H9 (cell line): ENCODE measurements around the gene RAI1. TPM values are rescaled to one million over a fixed set of nuclear protein-coding genes. Genes with fewer than 3 reads are reported as not detected.
A peak's percentile ranks its signal among the peaks of the same experiment; 100 is the strongest.

Experiments used
- DNase-seq: peaks from one replicate; pipeline ENCODE4 v3.0.0-alpha.2; 2017
- H2AFZ ChIP-seq: one replicate; pipeline ENCODE4 v1.6.1; 2013; ENCODE audit warnings: mild to moderate bottlenecking, low read length, control low read depth, moderate library complexity
- H2AK5ac ChIP-seq: 2 replicates; pipeline ENCODE4 v1.6.1; 2013; ENCODE audit warnings: low read length, control low read depth, mixed read lengths; ENCODE audit not compliant: insufficient read length
- H2BK120ac ChIP-seq: one replicate; pipeline ENCODE4 v1.6.1; 2013; ENCODE audit warnings: low read depth, mild to moderate bottlenecking, low read length, control low read depth, inconsistent platforms; ENCODE audit not compliant: poor library complexity, severe bottlenecking
- H2BK12ac ChIP-seq: 2 replicates; pipeline ENCODE4 v1.6.1; 2013; ENCODE audit warnings: low read length, control low read depth, mixed read lengths, low read depth; ENCODE audit not compliant: insufficient read length
- H2BK15ac ChIP-seq: 2 replicates; pipeline ENCODE4 v1.6.1; 2013; ENCODE audit warnings: low read depth, low read length, control low read depth
- H2BK20ac ChIP-seq: one replicate; pipeline ENCODE4 v1.6.1; 2013; ENCODE audit warnings: low read depth, mild to moderate bottlenecking, low read length, control low read depth, inconsistent platforms; ENCODE audit not compliant: poor library complexity, severe bottlenecking
- H2BK5ac ChIP-seq: 2 replicates; pipeline ENCODE4 v1.6.1; 2013; ENCODE audit warnings: low read length, control low read depth, mixed read lengths; ENCODE audit not compliant: insufficient read length
- H3K14ac ChIP-seq: 2 replicates; pipeline ENCODE4 v1.6.1; 2013; ENCODE audit warnings: low read length, control low read depth; ENCODE audit not compliant: insufficient read depth
- H3K18ac ChIP-seq: 2 replicates; pipeline ENCODE4 v1.6.1; 2013; ENCODE audit warnings: low read depth, mild to moderate bottlenecking, mixed read lengths, low read length, control low read depth; ENCODE audit not compliant: insufficient read length
- H3K23ac ChIP-seq: 2 replicates; pipeline ENCODE4 v1.6.1; 2013; ENCODE audit warnings: low read length, control low read depth, mixed read lengths, low read depth; ENCODE audit not compliant: insufficient read length
- H3K23me2 ChIP-seq: 2 replicates; pipeline ENCODE4 v1.6.1; 2013; ENCODE audit warnings: low read depth, mild to moderate bottlenecking, mixed read lengths, low read length, control low read depth; ENCODE audit not compliant: insufficient read length, poor library complexity, severe bottlenecking
- H3K27ac ChIP-seq: 2 replicates; pipeline ENCODE4 v1.5.1; 2013; ENCODE audit warnings: low read length, control low read depth, mixed read lengths, low read depth; ENCODE audit not compliant: insufficient read length
- H3K27me3 ChIP-seq: 2 replicates; pipeline ENCODE4 v1.6.1; 2013; ENCODE audit warnings: low read length, control low read depth, inconsistent platforms; ENCODE audit not compliant: insufficient read depth
- H3K4ac ChIP-seq: 2 replicates; pipeline ENCODE4 v1.6.1; 2013; ENCODE audit warnings: low read depth, mild to moderate bottlenecking, control low read depth, inconsistent platforms, low read length, moderate library complexity
- H3K4me1 ChIP-seq: 2 replicates; pipeline ENCODE4 v1.6.1; 2013; ENCODE audit warnings: low read length, control low read depth, inconsistent platforms; ENCODE audit not compliant: insufficient read depth
- H3K4me2 ChIP-seq: 2 replicates; pipeline ENCODE4 v1.6.1; 2013; ENCODE audit warnings: low read length, control low read depth, mixed read lengths; ENCODE audit not compliant: insufficient read length, insufficient read depth
- H3K56ac ChIP-seq: 2 replicates; pipeline ENCODE4 v1.6.1; 2013; ENCODE audit warnings: low read depth, mild to moderate bottlenecking, mixed read lengths, low read length, control low read depth; ENCODE audit not compliant: insufficient read length
- H3K79me1 ChIP-seq: 2 replicates; pipeline ENCODE4 v1.6.1; 2013; ENCODE audit warnings: low read depth, mild to moderate bottlenecking, moderate library complexity, low read length, control low read depth, inconsistent platforms; ENCODE audit not compliant: insufficient read depth, poor library complexity, severe bottlenecking
- H3K79me2 ChIP-seq: 2 replicates; pipeline ENCODE4 v1.6.1; 2013; ENCODE audit warnings: low read length, control low read depth, inconsistent platforms; ENCODE audit not compliant: insufficient read depth
- H3K9ac ChIP-seq: 2 replicates; pipeline ENCODE4 v1.6.1; 2013; ENCODE audit warnings: low read length, control low read depth, mixed read lengths; ENCODE audit not compliant: insufficient read length; ENCODE audit errors: extremely low read depth
- H3K9me3 ChIP-seq: one replicate; pipeline ENCODE4 v1.6.1; 2013; ENCODE audit warnings: low read depth, low read length, inconsistent platforms; ENCODE audit not compliant: control insufficient read depth
- H3T11ph ChIP-seq: one replicate; pipeline ENCODE4 v1.6.1; 2013; ENCODE audit warnings: mild to moderate bottlenecking, low read length, control low read depth, inconsistent platforms
- H4K20me1 ChIP-seq: one replicate; pipeline ENCODE4 v1.6.1; 2013; ENCODE audit not compliant: control insufficient read depth, insufficient read length, insufficient read depth
- H4K5ac ChIP-seq: 2 replicates; pipeline ENCODE4 v1.6.1; 2013; ENCODE audit warnings: low read depth, mild to moderate bottlenecking, mixed read lengths, low read length, control low read depth; ENCODE audit not compliant: insufficient read length
- H4K8ac ChIP-seq: replicated peaks from 2 replicates; pipeline ENCODE4 v1.6.1; 2013; ENCODE audit warnings: low read length, control low read depth, mixed read lengths, low read depth; ENCODE audit not compliant: insufficient read length
- H4K91ac ChIP-seq: 2 replicates; pipeline ENCODE4 v1.6.1; 2013; ENCODE audit warnings: low read depth, mild to moderate bottlenecking, moderate library complexity, mixed read lengths, low read length, control low read depth; ENCODE audit not compliant: insufficient read length
- H3K27ac Mint-ChIP-seq, 3 experiments: 2 replicates in 2 of 3; 3 replicates in 1 of 3; pipeline ENCODE4 v1.8.0; 2020 to 2021; ENCODE audit warnings: mixed read lengths in 3 of 3, mild to moderate bottlenecking in 1 of 3, moderate library complexity in 1 of 3
- H3K27me3 Mint-ChIP-seq: 2 replicates; pipeline ENCODE4 v1.8.0; 2021; ENCODE audit warnings: low read depth, mild to moderate bottlenecking, moderate library complexity, mixed read lengths
- H3K36me3 Mint-ChIP-seq, 3 experiments: 2 replicates in 2 of 3; 3 replicates in 1 of 3; pipeline ENCODE4 v1.8.0; 2020 to 2021; ENCODE audit warnings: low read depth in 3 of 3, mixed read lengths in 3 of 3; ENCODE audit not compliant: insufficient read depth in 1 of 3
- H3K4me1 Mint-ChIP-seq, 2 experiments: 2 replicates each; pipeline ENCODE4 v1.8.0; 2020; ENCODE audit warnings: mixed read lengths in 2 of 2
- H3K4me3 Mint-ChIP-seq, 2 experiments: 2 replicates in 1 of 2; 3 replicates in 1 of 2; pipeline ENCODE4 v1.8.0; 2020 to 2021; ENCODE audit warnings: mild to moderate bottlenecking in 2 of 2, mixed read lengths in 2 of 2, moderate library complexity in 1 of 2
- H3K9me3 Mint-ChIP-seq, 2 experiments: 2 replicates in 1 of 2; 3 replicates in 1 of 2; pipeline ENCODE4 v1.8.0; 2020; ENCODE audit warnings: mild to moderate bottlenecking in 2 of 2, mixed read lengths in 2 of 2, moderate library complexity in 1 of 2
- CTCF ChIP-seq: fragments of 200-600 bp; sonication (generic); conservative IDR thresholded peaks from 3 replicates; pipeline ENCODE4 v1.8.0; 2021; ENCODE audit warnings: antibody characterized with exemption, mild to moderate bottlenecking
- WGBS: extraction: QIAGEN DNeasy Blood & Tissue Kit; methylation state at CpG from one replicate; pipeline ENCODE4 v1.1.7; 2013; ENCODE audit warnings: missing lambda C conversion rate, low lambda C conversion rate, mixed read lengths; ENCODE audit not compliant: insufficient read length; ENCODE audit errors: extremely low coverage; 5-methylcytosine and 5-hydroxymethylcytosine counted together
- total RNA-seq: library from RNA; stranded (reverse); gene quantifications from 2 replicates; pipeline ENCODE4 v1.2.1, GENCODE V29; 2021

The RAI1 gene
- total RNA-seq, 1 experiment from 2014 or later: 1.5 TPM

DNA sequence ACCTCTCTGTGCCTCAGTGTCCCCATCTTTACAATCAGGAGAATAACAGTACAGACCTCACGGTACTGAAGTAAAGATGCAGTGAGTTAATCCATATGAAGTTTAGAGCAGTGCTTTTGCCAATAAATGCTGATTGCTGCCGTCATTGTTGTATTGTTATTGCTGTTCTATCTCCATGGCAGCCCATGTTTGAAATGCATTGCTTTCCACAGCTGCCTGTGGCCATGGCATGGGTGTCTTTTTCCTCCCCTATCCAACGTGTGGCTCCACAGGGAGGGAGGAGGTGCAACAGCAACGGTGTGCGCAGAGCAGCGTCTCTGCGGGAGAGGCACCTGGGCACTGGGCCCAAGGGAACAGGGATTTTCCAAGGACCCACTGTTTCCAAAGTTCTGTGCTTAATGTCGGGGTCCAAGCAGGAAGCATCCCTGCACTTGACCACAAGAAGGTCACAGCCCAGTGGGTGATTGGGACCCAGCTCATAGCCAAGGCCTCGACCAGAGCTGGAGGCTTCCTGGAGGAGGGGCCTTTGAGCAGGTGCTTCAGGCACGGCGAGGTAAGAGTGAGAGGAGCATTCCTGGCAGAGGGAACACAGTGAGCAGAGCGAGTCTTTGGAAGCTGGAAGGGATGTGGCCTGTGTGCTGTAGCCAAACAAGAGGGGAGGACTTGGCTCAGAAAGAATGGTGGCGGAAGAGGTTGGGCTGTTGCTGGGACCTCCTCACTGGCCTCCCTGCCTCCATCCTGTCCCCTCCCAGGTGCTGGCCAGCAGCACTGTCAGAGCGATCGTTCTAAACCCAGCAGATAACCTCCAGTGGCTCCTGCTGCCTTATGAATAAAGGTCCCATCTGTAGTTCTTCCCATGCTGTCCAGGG, 3.9 kb downstream of the RAI1 start:
- H3K23me2 ChIP-seq: peaks cover 9% of the 10 kb centered on the region
- H3K4me1 Mint-ChIP-seq: peaks cover 19 to 41% of the 10 kb centered on the region in 2 experiments
- H3K27ac Mint-ChIP-seq: no peak overlapping the region

More for the DNA sequence above, 3.9 kb downstream of the RAI1 start:
- H4K20me1 ChIP-seq: no peaks in the 10 kb centered on the region
- H2BK12ac ChIP-seq: no peak overlapping the region
- H3K23ac ChIP-seq: no peak overlapping the region
- peak overlapping the region; percentile 3 for H3K4me2 ChIP-seq
- peak; percentile 64 for DNase-seq
- H3K27ac ChIP-seq: no peak overlapping the region
- no peaks in the 10 kb centered on the region for H3K79me1 ChIP-seq
- H3K56ac ChIP-seq: no peak overlapping the region
- H2AK5ac ChIP-seq: no peak overlapping the region
- no peak overlapping the region for H2BK120ac ChIP-seq
- no peak overlapping the region for H4K8ac ChIP-seq
- H3K79me2 ChIP-seq: no peaks in the 10 kb centered on the region
- H3K9me3 ChIP-seq: no peaks in the 10 kb centered on the region
- Mint-ChIP-seq H3K4me3 (no peak overlapping the region; a peak in 1 of 5 replicates), H3K9me3 (no peaks in the 10 kb centered on the region; a peak in 2 of 5 replicates), H3K27me3 (peaks cover 93% of the 10 kb centered on the region), H3K36me3 (no peaks in the 10 kb centered on the region)
- WGBS: no CpG with 5 or more reads among the region's 15 CpGs
- H3K14ac ChIP-seq: 0 out of 2 replicates have a peak overlapping the region, but pooled peaks have one; percentile 17
- H2AFZ ChIP-seq: no peak overlapping the region
- H2BK20ac ChIP-seq: no peak overlapping the region
- no peak overlapping the region for H2BK5ac ChIP-seq
- H4K91ac ChIP-seq: no peak overlapping the region
- H3K9ac ChIP-seq: no peak overlapping the region
- no peak overlapping the region for H3T11ph ChIP-seq
- peaks cover 56% of the 10 kb centered on the region; the same call in 1 of the 2 replicates for H3K27me3 ChIP-seq
- H2BK15ac ChIP-seq: no peak overlapping the region
- H3K4ac ChIP-seq: no peak overlapping the region
- no peak for TF ChIP-seq CTCF
- no peak overlapping the region for H4K5ac ChIP-seq
- H3K18ac ChIP-seq: peak overlapping the region; percentile 43
- peaks cover 8% of the 10 kb centered on the region; the same call in 1 of the 2 replicates for H3K4me1 ChIP-seq
